LNCaP clone FGC (cell line): ENCODE measurements around the gene NXPH2.
A peak's percentile ranks its signal among the peaks of the same experiment; 100 is the strongest.

ENCODE experiments used
- DNase-seq: peaks from one replicate; pipeline ENCODE4 v3.0.0-alpha.2; 2011; ENCODE audit warnings: low read depth
- H3K4me3 ChIP-seq: 2 replicates; pipeline ENCODE4 v1.5.1; 2011; ENCODE audit warnings: mild to moderate bottlenecking, low read depth, low read length, control low read depth
- CTCF ChIP-seq: IDR thresholded peaks from 2 replicates; pipeline ENCODE4 v1.5.1; 2012; ENCODE audit warnings: mild to moderate bottlenecking; ENCODE audit not compliant: control insufficient read depth, insufficient read depth; ENCODE audit errors: extremely low read depth

The NXPH2 gene

GRCh38 chr2:138677221-138677620 is 103.0 kb downstream of the NXPH2 start:
- TF ChIP-seq CTCF = no peak
- DNase-seq = no peak

GRCh38 chr2:138676619-138677021 is 103.6 kb downstream of the NXPH2 start:
- no peak for DNase-seq
- H3K4me3 ChIP-seq = no peak overlapping the region
- TF ChIP-seq CTCF = no peak

More at GRCh38 chr2:138677221-138677620, 103.0 kb downstream of the NXPH2 start:
- no peak overlapping the region for H3K4me3 ChIP-seq

GRCh38 chr2:138671566-138671965 is 108.6 kb downstream of the NXPH2 start:
- no peak for DNase-seq
- H3K4me3 ChIP-seq = no peak overlapping the region
- TF ChIP-seq CTCF = no peak

GRCh38 chr2:138670734-138671133 is 109.5 kb downstream of the NXPH2 start:
- DNase-seq = no peak
- TF ChIP-seq CTCF = no peak
- H3K4me3 ChIP-seq = no peak overlapping the region

- no peak for DNase-seq
- no peak overlapping the region for H3K4me3 ChIP-seq
- TF ChIP-seq CTCF = no peak
Measured at GRCh38 chr2:138665937-138666336, 114.3 kb downstream of the NXPH2 start.

GRCh38 chr2:138658187-138658894 is 121.8 kb downstream of the NXPH2 start:
- DNase-seq = no peak
- TF ChIP-seq CTCF = 0 out of 2 replicates have a peak, but pooled peaks have one; percentile 9
- no peak overlapping the region for H3K4me3 ChIP-seq

GRCh38 chr2:138654146-138654545 is 126.0 kb downstream of the NXPH2 start:
- H3K4me3 ChIP-seq = no peak overlapping the region
- no peak for DNase-seq
- TF ChIP-seq CTCF = no peak
